Gastroesophageal sphincter (tissue), 4 donors: ENCODE results near the gene ADGRD2. TPM values are rescaled to one million over a fixed set of nuclear protein-coding genes. Genes with fewer than 3 reads are reported as not detected.
A peak's percentile ranks its signal among the peaks of the same experiment; 100 is the strongest.

ENCODE experiments used
- ATAC-seq: fragments of 150-250 bp; one replicate; pipeline ENCODE4 v1.9.1; 2016; ENCODE audit warnings: mild to moderate bottlenecking, moderate library complexity
- H3K27ac ChIP-seq, 4 donors: fragments of 200-600 bp; sonication (generic) in 3 of 4; 1 replicate in 3 of 4; 2 replicates in 1 of 4; pipeline ENCODE4 v1.5.1; 2016 to 2019
- H3K27me3 ChIP-seq: fragments of 200-600 bp; sonication (generic); one replicate; pipeline ENCODE4 v1.5.1; 2019
- H3K36me3 ChIP-seq, 2 donors: fragments of 200-600 bp; sonication (generic); one replicate each; pipeline ENCODE4 v1.5.1; 2019; ENCODE audit warnings: control low read depth in 1 of 2
- H3K4me1 ChIP-seq, 3 donors: fragments of 200-600 bp; sonication (generic); 1 replicate in 2 of 3; 2 replicates in 1 of 3; pipeline ENCODE4 v1.5.1; 2016 to 2019; ENCODE audit warnings: control low read depth in 2 of 3
- H3K4me3 ChIP-seq, 2 donors: fragments of 200-600 bp; sonication (generic); one replicate each; pipeline ENCODE4 v1.5.1; 2019; ENCODE audit warnings: mild to moderate bottlenecking in 1 of 2, moderate library complexity in 1 of 2
- H3K9me3 ChIP-seq, 3 donors: fragments of 200-600 bp; sonication (generic); one replicate each; pipeline ENCODE4 v1.5.1; 2017 to 2019; ENCODE audit warnings: control low read depth in 2 of 3
- EP300 ChIP-seq: sonication (generic); formaldehyde crosslinking; IDR thresholded peaks from one replicate; pipeline ENCODE4 v1.6.1; 2017; ENCODE audit warnings: antibody characterized with exemption, mild to moderate bottlenecking
- POLR2A ChIP-seq, 2 donors: fragments of 450-650 bp; IDR thresholded peaks; one replicate each; pipeline ENCODE4 v1.6.1; 2017; ENCODE audit warnings: antibody characterized with exemption in 2 of 2, mild to moderate bottlenecking in 2 of 2, moderate library complexity in 1 of 2
- POLR2AphosphoS5 ChIP-seq: sonication (generic); formaldehyde crosslinking; IDR thresholded peaks from one replicate; pipeline ENCODE4 v1.6.1; 2017; ENCODE audit warnings: antibody characterized with exemption
- WGBS, 2 donors: methylation state at CpG; one replicate each; pipeline ENCODE4 v1.1.5; 2018; ENCODE audit warnings: low coverage in 1 of 2; 5-methylcytosine and 5-hydroxymethylcytosine counted together
- total RNA-seq, 4 donors: library from RNA; depleted of rRNA; stranded (reverse); fragments of >200 nt; gene quantifications; one replicate each; pipeline ENCODE4 v1.1.0, GENCODE V29; 2016
- TF ChIP-seq, protein P1 (sequence below), 4 experiments: fragments of 200-600 bp in 2 of 4; fragments of 450-650 bp in 2 of 4; sonication (generic) in 1 of 4; IDR thresholded peaks; one replicate each; pipeline ENCODE4 v1.5.1; 2017 to 2019; ENCODE audit warnings: antibody characterized with exemption in 4 of 4, mild to moderate bottlenecking in 2 of 4, moderate library complexity in 2 of 4

ADGRD2 gene
- total RNA-seq, 4 donors from 2014 or later, result not detected

DNA sequence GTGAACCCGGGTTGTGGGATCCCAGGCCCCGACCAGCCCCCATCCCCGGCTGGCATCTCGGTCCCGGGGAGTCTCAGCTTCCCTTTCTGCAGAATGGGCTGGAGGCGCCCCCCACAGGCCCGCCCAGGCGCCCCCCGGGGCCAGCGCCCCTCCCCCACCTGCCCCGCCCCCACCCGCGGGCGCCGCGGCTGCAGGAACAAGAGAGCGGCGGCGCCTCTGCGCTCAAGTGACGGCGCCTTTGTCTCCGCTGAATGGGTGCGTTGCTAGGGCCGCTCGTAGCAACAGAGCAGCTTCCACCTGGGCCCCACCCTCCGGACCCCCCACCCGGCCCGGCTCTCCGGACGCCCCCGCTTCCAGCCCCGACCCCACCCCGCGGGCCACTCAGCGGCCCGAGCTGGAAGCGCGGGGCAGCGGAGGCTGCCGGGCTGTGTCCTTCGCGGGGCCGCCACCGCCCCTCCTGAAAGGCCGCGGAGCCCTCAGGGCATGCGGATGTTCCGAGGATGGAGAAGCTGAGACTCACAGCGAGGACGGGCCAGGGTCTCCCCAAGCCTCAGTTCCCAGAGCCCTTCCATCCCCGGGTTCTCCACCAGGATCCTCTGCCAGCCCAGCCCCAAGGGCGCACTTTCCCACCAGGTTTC is 27.5 kb downstream of the ADGRD2 start:
- peaks cover 88% of the 10 kb centered on the region for H3K27me3 ChIP-seq
- WGBS, 2 donors, result no CpG with 5 or more reads among the region's 53 CpGs

DNA sequence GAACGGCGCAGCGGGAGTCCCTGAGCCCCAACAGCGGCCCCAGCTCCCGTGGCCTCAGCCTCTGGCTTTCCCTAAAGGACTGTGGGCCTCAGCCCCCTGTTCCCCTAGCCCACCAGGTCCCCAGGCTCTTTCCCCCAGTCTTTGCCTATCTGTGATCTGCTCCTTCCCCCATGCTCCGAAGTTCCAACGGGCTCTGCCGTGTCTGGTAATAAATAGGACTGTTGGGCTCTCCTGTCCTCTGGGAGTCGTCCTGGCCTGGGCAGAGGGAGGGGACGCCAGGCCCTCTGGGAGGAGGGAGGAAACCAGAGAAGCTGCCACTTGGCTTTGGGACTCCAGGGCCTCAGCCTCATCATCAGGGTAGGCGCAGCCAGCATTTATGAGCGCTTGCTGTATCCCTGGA is 28.1 kb downstream of the ADGRD2 start:
- no peak for ATAC-seq
- no peaks in the 10 kb centered on the region for H3K9me3 ChIP-seq
- H3K27ac ChIP-seq, result no peak overlapping the region
- WGBS, 2 donors, result no CpG with 5 or more reads among the region's 12 CpGs
- no peak overlapping the region for H3K4me3 ChIP-seq
- H3K4me1 ChIP-seq, result peaks cover 0 to 14% (median 6%) of the 10 kb centered on the region in 3 donors
- H3K36me3 ChIP-seq, result no peaks in the 10 kb centered on the region
- peaks cover 89% of the 10 kb centered on the region for H3K27me3 ChIP-seq
- no peak for TF ChIP-seq POLR2A (IDR thresholded peaks at IDR 0.05)
- TF ChIP-seq, protein P1, sequence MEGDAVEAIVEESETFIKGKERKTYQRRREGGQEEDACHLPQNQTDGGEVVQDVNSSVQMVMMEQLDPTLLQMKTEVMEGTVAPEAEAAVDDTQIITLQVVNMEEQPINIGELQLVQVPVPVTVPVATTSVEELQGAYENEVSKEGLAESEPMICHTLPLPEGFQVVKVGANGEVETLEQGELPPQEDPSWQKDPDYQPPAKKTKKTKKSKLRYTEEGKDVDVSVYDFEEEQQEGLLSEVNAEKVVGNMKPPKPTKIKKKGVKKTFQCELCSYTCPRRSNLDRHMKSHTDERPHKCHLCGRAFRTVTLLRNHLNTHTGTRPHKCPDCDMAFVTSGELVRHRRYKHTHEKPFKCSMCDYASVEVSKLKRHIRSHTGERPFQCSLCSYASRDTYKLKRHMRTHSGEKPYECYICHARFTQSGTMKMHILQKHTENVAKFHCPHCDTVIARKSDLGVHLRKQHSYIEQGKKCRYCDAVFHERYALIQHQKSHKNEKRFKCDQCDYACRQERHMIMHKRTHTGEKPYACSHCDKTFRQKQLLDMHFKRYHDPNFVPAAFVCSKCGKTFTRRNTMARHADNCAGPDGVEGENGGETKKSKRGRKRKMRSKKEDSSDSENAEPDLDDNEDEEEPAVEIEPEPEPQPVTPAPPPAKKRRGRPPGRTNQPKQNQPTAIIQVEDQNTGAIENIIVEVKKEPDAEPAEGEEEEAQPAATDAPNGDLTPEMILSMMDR (IDR thresholded peaks at IDR 0.05), result no peak
- TF ChIP-seq EP300, result no peak
- no peak for TF ChIP-seq POLR2AphosphoS5

More for the DNA sequence above, 27.5 kb downstream of the ADGRD2 start:
- H3K27ac ChIP-seq, result no peak overlapping the region
- H3K4me3 ChIP-seq, result peak overlapping the region in 1 of 2 donors; percentile 36
- H3K36me3 ChIP-seq, result no peaks in the 10 kb centered on the region
- no peak for ATAC-seq
- no peaks in the 10 kb centered on the region for H3K9me3 ChIP-seq
- H3K4me1 ChIP-seq, result peaks cover 0 to 14% (median 6%) of the 10 kb centered on the region in 3 donors
- TF ChIP-seq EP300, result no peak
- no peak for TF ChIP-seq POLR2AphosphoS5
- TF ChIP-seq, protein P1 (IDR thresholded peaks at IDR 0.05), result no peak
- no peak for TF ChIP-seq POLR2A (IDR thresholded peaks at IDR 0.05)

GRCh38 chr9:124479371-124479770 is 29.1 kb downstream of the ADGRD2 start:
- Histone ChIP-seq H3K27ac (no peak overlapping the region), H3K9me3 (no peaks in the 10 kb centered on the region), H3K4me3 (no peak overlapping the region), H3K36me3 (no peaks in the 10 kb centered on the region), H3K27me3 (peaks cover 86% of the 10 kb centered on the region), H3K4me1 (peaks cover 0 to 14% (median 6%) of the 10 kb centered on the region in 3 donors)
- ATAC-seq, result no peak
- WGBS, 2 donors, result 83% methylated on average over 6 of the region's 16 CpGs; no CpG with 5 or more reads in 1 of the 2 donors
- no peak for TF ChIP-seq POLR2A (IDR thresholded peaks at IDR 0.05)
- no peak for TF ChIP-seq POLR2AphosphoS5
- TF ChIP-seq, protein P1 (IDR thresholded peaks at IDR 0.05), result no peak
- no peak for TF ChIP-seq EP300

DNA sequence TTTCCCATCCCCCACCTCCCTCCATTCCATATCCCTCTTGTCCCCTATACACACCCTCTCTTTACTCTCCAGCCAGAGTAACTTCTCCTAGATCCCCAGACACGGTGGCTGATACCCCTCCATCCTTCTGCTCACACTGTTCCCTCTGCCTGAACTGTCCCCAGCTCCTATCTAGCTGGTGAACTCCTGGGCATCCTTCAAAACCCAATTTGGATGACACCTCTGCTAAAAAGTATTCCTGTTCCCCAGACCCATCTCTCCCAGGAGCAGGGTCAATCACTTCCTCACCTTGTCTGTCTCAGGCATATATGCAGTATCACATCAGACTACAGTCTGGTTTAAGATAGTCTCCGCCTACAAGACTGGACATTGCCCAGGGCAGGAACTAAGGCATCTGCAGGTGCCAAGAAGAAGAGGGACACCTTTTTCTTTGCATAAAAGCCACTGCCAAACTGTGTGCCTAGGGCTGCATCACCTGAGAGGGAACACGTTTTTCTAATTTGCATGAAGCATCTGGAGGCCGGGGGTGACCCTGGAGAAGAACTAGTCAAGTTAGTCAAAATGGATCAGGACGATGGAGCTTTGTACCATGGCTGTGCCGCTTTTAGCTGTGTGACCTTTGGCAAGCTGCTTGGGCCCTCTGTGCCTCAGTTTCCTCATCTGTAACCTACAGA is 29.8 kb downstream of the ADGRD2 start:
- H3K27ac ChIP-seq, result no peak overlapping the region
- TF ChIP-seq, protein P1 (IDR thresholded peaks at IDR 0.05), result no peak
- TF ChIP-seq POLR2AphosphoS5, result no peak
- TF ChIP-seq POLR2A (IDR thresholded peaks at IDR 0.05), result no peak
- no peak for TF ChIP-seq EP300
- peaks cover 83% of the 10 kb centered on the region for H3K27me3 ChIP-seq
- H3K4me3 ChIP-seq, result no peak overlapping the region
- H3K4me1 ChIP-seq, result peaks cover 0 to 14% (median 6%) of the 10 kb centered on the region in 3 donors
- no peak for ATAC-seq
- WGBS, 2 donors, result 61 to 100% methylated on average over 1 to 3 of the region's 6 CpGs
- no peaks in the 10 kb centered on the region for H3K36me3 ChIP-seq
- no peaks in the 10 kb centered on the region for H3K9me3 ChIP-seq

GRCh38 chr9:124480621-124480981 is 30.4 kb downstream of the ADGRD2 start:
- H3K9me3 ChIP-seq, result no peaks in the 10 kb centered on the region
- H3K36me3 ChIP-seq, result no peaks in the 10 kb centered on the region
- no CpG with 5 or more reads among the region's 7 CpGs for WGBS, 2 donors
- H3K27me3 ChIP-seq, result peaks cover 83% of the 10 kb centered on the region
- ATAC-seq, result no peak
- no peak overlapping the region for H3K4me3 ChIP-seq
- no peak overlapping the region for H3K27ac ChIP-seq
- H3K4me1 ChIP-seq, result peaks cover 0 to 14% (median 6%) of the 10 kb centered on the region in 3 donors
- TF ChIP-seq POLR2A (IDR thresholded peaks at IDR 0.05) (no peak), POLR2AphosphoS5 (no peak), EP300 (no peak)
- TF ChIP-seq, protein P1 (IDR thresholded peaks at IDR 0.05), result no peak
